Fibroblast of villous mesenchyme (primary cell): Measurements from ENCODE around the gene PATZ1. TPM values are rescaled to one million over a fixed set of nuclear protein-coding genes. Genes with fewer than 3 reads are reported as not detected.

Experiments
- DNase-seq: peaks from one replicate; pipeline ENCODE4 v3.0.0-alpha.2; 2010; ENCODE audit warnings: low read depth
- H3K4me3 ChIP-seq: 2 replicates; pipeline ENCODE4 v1.5.1; 2011; ENCODE audit warnings: low read depth, mild to moderate bottlenecking, low read length
- CTCF ChIP-seq: IDR thresholded peaks from 2 replicates; pipeline ENCODE4 v1.5.1; 2012; ENCODE audit warnings: low read depth, mild to moderate bottlenecking, low read length; ENCODE audit not compliant: insufficient read depth
- small RNA-seq: library from RNA; depleted of rRNA; stranded (forward); fragments of <200 nt; gene quantifications from one replicate; pipeline ENCODE3, GENCODE V24; 2012
- total RNA-seq: library from RNA; depleted of rRNA; stranded (reverse); fragments of >200 nt; gene quantifications from 2 replicates; pipeline ENCODE4 v1.2.3, GENCODE V29; 2012

The PATZ1 gene
- total RNA-seq, 1 donor: 15.1 TPM

- DNase-seq: no peak
- no peak for TF ChIP-seq CTCF
- no peak overlapping the region for H3K4me3 ChIP-seq
Measured at GRCh38 chr22:31276426-31277167, 69.5 kb downstream of the PATZ1 start.

Small RNAs within 50 kb of the gene (small RNA-seq; reads per million reads assigned to genes)
- not detected for gene RNA5SP496
- not detected for gene RNU6-338P

Other genes with a start within 250 kb of the PATZ1 start
- gene SELENOM, start 238.8 kb downstream of the PATZ1 start, total RNA-seq: 152 and 155 TPM in 2 replicates
- gene INPP5J, start 223.4 kb downstream of the PATZ1 start, total RNA-seq: 0.43 and 0.97 TPM in 2 replicates
- gene PLA2G3, start 205.8 kb downstream of the PATZ1 start, total RNA-seq: 0.32 and 0.43 TPM in 2 replicates
- gene RNF185, start 186.2 kb downstream of the PATZ1 start, total RNA-seq: 34.5 and 35.0 TPM in 2 replicates
- gene LIMK2, start 134.0 kb downstream of the PATZ1 start, total RNA-seq: 50.1 and 50.3 TPM in 2 replicates
- 11.2 and 18.0 TPM in 2 replicates for gene PIK3IP1, start 53.9 kb downstream of the PATZ1 start, total RNA-seq
- gene DRG1, start 53.3 kb upstream of the PATZ1 start, total RNA-seq: 75.4 and 92.8 TPM in 2 replicates
- gene EIF4ENIF1, start 143.5 kb upstream of the PATZ1 start, total RNA-seq: 13.5 and 25.0 TPM in 2 replicates
- 15.5 and 17.1 TPM in 2 replicates for gene SFI1, start 150.2 kb upstream of the PATZ1 start, total RNA-seq